Adrenal gland (tissue), 12 donors: ENCODE results near the gene SLIT3. TPM values are rescaled to one million over a fixed set of nuclear protein-coding genes. Genes with fewer than 3 reads are reported as not detected.

Source experiments
- DNase-seq, 7 donors: peaks; one replicate each; pipeline ENCODE4 v3.0.0-alpha.2; 2019 to 2020
- H3K27ac ChIP-seq, 5 donors: fragments of 200-600 bp; sonication (generic) in 4 of 5; 1 replicate in 3 of 5; 2 replicates in 2 of 5; pipeline versions ENCODE4 v1.5.1 to v1.8.0; 2016 to 2020; ENCODE audit warnings: mild to moderate bottlenecking in 1 of 5
- H3K27me3 ChIP-seq: fragments of 200-600 bp; 2 replicates; pipeline ENCODE4 v1.8.0; 2021
- H3K36me3 ChIP-seq, 2 donors: fragments of 200-600 bp; replicated peaks in 1 of 2; 1 replicate in 1 of 2; 2 replicates in 1 of 2; pipeline versions ENCODE4 v1.5.1 to v1.8.0; 2018 to 2022
- H3K4me1 ChIP-seq, 2 donors: fragments of 200-600 bp; replicated peaks in 1 of 2; 1 replicate in 1 of 2; 2 replicates in 1 of 2; pipeline versions ENCODE4 v1.5.1 to v1.8.0; 2018 to 2021
- H3K4me3 ChIP-seq, 4 donors: fragments of 200-600 bp; sonication (generic) in 3 of 4; one replicate each; pipeline ENCODE4 v1.5.1; 2016 to 2018
- H3K9me3 ChIP-seq, 3 donors: fragments of 200-600 bp; sonication (generic) in 1 of 3; replicated peaks in 1 of 3; 1 replicate in 2 of 3; 2 replicates in 1 of 3; pipeline versions ENCODE4 v1.5.1 to v1.8.0; 2016 to 2021
- POLR2A ChIP-seq, 2 donors: fragments of 450-650 bp; IDR thresholded peaks; one replicate each; pipeline ENCODE4 v1.6.1; 2017; ENCODE audit warnings: antibody characterized with exemption in 2 of 2, mild to moderate bottlenecking in 2 of 2, moderate library complexity in 1 of 2
- WGBS, 4 donors: extraction: QIAGEN DNeasy Blood & Tissue Kit in 2 of 4; methylation state at CpG; one replicate each; pipeline versions ENCODE4 v1.1.5 to v1.1.7; 2013 to 2017; 5-methylcytosine and 5-hydroxymethylcytosine counted together
- intact Hi-C, 2 donors: fragments of 100-400 bp; cut with DNase I; formaldehyde crosslinking; loops; one replicate each; pipeline versions ENCODE4 v1.14.1 to v1.15.0; 2022 to 2023
- polyA plus RNA-seq, 3 donors: library from polyadenylated mRNA; stranded (reverse); fragments of 200-250 nt in 2 of 3; fragments of 350-450 nt in 1 of 3; fragmentation: Illumina TruSeq in 1 of 3; extraction: RNeasy Lipid Tissue Mini Kit (QIAGEN cat#74804) in 1 of 3; gene quantifications; one replicate each; pipeline ENCODE4 v1.2.3, GENCODE V29; 2013 to 2014
- total RNA-seq, 9 donors: library from RNA; depleted of rRNA in 4 of 9; stranded (reverse); fragments of >200 nt in 4 of 9; fragments of 120-200 nt in 1 of 9; fragmentation: NEBNext Ultra II Directional in 1 of 9; extraction: Animal tissue kit (Norgen Biotek cat#: 25700) in 1 of 9; gene quantifications; one replicate each; pipeline versions ENCODE4 v1.1.0 to v1.2.4, GENCODE V29; 2013 to 2023
- TF ChIP-seq, protein P1 (sequence below), 6 experiments: fragments of 450-650 bp in 4 of 6; fragments of 200-600 bp in 2 of 6; sonication (generic) in 1 of 6; IDR thresholded peaks; 1 replicate in 5 of 6; 2 replicates in 1 of 6; pipeline versions ENCODE4 v1.5.1 to v1.8.0; 2016 to 2021; ENCODE audit warnings: antibody characterized with exemption in 6 of 6, mild to moderate bottlenecking in 2 of 6, moderate library complexity in 1 of 6
- donor health status: healthy with polysubstance abuse.
- donor health status: Bipolar disorder and iron deficiency.
- donor health status: DM: yes; HTN: yes; CAD: no.
- donor health status: DM: no; HTN: no; CAD: no.
- donor health status: DM: no; HTN: no; CAD: no.
- donor health status: DM: yes; HTN: yes; CAD: no.

Gene SLIT3
- total and polyA plus RNA-seq, 12 donors: 10.0 to 94.1 (median 32.8) TPM

DNA sequence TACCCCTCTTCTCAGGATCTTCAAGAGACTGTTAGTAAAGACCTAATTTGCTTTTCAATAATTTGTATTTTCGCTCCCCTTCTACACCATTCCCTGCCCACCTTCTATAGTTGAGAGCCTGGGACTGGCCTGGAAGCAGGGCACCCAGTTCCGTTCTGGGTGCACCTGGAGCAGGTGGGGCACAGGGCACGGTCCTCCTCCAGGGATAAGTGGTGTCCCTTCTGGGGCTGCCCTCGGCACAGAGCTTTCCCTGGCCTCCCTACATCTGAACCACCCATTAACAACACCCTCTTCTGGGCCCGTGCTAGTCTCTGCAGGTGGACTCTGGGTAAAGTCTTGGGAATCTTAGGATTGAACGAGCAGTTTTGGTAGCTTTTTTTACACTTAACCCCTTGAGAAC lies 628.9 kb downstream of the SLIT3 start:
- H3K27ac ChIP-seq: no peak overlapping the region
- no peaks in the 10 kb centered on the region for H3K27me3 ChIP-seq
- H3K4me3 ChIP-seq: no peak overlapping the region
- intact Hi-C loops: no loop called here
- H3K36me3 ChIP-seq: peaks cover 0 to 20% of the 10 kb centered on the region in 2 donors
- no peaks in the 10 kb centered on the region for H3K4me1 ChIP-seq
- WGBS, 4 donors: 78 to 85% (median 82%) methylated on average over 6 of the region's 6 CpGs
- TF ChIP-seq POLR2A (IDR thresholded peaks at IDR 0.05): no peak
- TF ChIP-seq, protein P1, sequence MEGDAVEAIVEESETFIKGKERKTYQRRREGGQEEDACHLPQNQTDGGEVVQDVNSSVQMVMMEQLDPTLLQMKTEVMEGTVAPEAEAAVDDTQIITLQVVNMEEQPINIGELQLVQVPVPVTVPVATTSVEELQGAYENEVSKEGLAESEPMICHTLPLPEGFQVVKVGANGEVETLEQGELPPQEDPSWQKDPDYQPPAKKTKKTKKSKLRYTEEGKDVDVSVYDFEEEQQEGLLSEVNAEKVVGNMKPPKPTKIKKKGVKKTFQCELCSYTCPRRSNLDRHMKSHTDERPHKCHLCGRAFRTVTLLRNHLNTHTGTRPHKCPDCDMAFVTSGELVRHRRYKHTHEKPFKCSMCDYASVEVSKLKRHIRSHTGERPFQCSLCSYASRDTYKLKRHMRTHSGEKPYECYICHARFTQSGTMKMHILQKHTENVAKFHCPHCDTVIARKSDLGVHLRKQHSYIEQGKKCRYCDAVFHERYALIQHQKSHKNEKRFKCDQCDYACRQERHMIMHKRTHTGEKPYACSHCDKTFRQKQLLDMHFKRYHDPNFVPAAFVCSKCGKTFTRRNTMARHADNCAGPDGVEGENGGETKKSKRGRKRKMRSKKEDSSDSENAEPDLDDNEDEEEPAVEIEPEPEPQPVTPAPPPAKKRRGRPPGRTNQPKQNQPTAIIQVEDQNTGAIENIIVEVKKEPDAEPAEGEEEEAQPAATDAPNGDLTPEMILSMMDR (IDR thresholded peaks at IDR 0.05): no peak
- DNase-seq: no peak
- H3K9me3 ChIP-seq: no peaks in the 10 kb centered on the region

DNA sequence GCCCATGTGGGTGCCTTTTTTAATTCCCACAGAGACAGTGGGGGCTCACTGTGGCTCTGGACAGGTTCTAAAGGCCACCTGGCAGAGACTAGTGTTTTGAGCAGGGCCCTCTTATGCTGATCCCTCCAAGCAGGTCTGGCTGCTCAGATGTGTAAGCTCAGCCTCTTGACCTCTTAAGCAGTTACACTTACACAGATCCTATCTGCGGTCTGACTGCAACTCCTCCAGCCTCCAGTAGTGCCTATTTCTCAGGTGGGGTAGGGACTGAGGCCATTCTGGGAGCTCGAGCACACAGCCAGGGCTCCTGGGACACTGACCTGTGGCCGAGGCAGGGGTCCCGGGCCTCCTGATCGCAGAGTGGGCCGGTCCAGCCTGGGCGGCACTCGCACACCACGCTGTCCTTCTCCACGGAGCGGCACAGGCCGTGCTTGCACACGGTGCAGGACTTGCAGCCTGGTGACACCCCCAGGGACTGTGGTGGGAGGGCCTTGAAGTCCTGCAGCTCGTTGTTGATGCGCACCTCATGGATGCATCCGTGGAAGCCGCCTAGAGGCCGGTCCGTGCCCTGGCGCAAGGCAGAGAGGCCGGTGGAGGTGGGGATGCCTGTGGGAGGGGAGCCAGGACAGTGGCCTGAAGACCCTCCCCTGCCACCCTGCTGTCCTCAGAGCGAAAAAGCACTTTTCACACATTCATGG lies 629.9 kb downstream of the SLIT3 start:
- no peaks in the 10 kb centered on the region for H3K9me3 ChIP-seq
- peaks cover 0 to 20% of the 10 kb centered on the region in 2 donors for H3K36me3 ChIP-seq
- WGBS, 4 donors: 63 to 90% (median 80%) methylated on average over 11 to 22 of the region's 22 CpGs
- no peak overlapping the region for H3K4me3 ChIP-seq
- H3K4me1 ChIP-seq: no peaks in the 10 kb centered on the region
- intact Hi-C loops: no loop called here
- no peak overlapping the region for H3K27ac ChIP-seq
- TF ChIP-seq POLR2A (IDR thresholded peaks at IDR 0.05): no peak
- TF ChIP-seq, protein P1 (IDR thresholded peaks at IDR 0.05): no peak
- no peak for DNase-seq
- H3K27me3 ChIP-seq: no peaks in the 10 kb centered on the region

DNA sequence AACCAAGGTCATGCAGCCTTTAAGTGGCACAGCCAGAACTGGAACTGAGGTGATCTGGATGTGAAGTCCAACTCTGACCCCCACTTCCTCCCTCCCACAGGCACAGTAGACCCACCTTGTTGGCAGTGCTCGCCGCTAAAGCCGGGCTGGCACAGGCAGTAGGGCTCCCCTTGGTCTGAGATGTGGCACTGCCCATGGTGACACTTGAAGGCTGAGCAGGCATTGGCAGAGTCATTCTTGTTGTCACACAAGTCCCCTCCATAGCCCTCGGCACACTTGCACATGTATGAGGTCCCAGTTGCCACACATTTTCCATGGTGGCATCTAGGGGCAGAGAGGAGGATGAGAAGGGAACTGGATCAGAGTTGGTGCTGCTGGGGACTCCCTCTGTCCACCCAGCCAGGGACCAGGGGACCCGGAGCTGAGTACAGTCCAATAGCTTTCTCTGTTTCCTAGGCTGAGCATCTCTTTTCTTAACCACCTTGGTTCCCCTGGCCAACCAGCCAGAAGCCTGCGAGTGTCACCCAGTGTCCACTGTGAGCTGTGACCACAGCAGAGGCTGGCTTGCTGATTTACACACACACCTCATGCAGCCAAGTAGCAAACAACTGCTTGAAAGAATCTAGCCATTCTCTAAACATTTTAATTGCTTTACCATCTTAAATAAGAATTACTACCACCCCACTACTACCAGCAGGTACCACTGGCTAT lies 631.1 kb downstream of the SLIT3 start:
- Histone ChIP-seq H3K4me1 (no peaks in the 10 kb centered on the region), H3K27me3 (no peaks in the 10 kb centered on the region), H3K9me3 (no peaks in the 10 kb centered on the region), H3K27ac (no peak overlapping the region), H3K36me3 (peaks cover 0 to 20% of the 10 kb centered on the region in 2 donors), H3K4me3 (no peak overlapping the region)
- intact Hi-C loops: no loop called here
- DNase-seq: no peak
- 88 to 95% (median 92%) methylated on average over 3 to 6 of the region's 6 CpGs for WGBS, 4 donors
- no peak for TF ChIP-seq POLR2A (IDR thresholded peaks at IDR 0.05)
- TF ChIP-seq, protein P1 (IDR thresholded peaks at IDR 0.05): no peak

DNA sequence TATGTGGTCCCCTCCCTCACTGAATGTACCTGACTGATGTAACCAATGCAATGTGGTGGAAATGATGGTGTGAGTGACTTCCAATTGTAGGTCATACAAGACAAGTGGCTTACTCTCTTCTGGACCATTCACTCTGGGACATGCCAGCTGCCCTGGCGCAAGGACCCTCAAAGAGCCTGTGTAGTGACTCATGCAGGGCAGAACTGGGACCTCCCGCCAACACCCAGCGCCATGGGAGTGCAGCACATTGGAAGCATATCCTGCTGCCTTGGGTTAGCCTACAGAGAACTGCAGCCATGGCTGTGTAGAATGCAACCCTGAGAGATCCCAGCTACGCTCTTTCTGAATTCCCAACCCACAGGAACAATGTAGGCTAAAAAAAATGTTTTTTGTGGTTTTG lies 631.8 kb downstream of the SLIT3 start:
- Histone ChIP-seq H3K27me3 (no peaks in the 10 kb centered on the region), H3K27ac (no peak overlapping the region), H3K4me1 (no peaks in the 10 kb centered on the region), H3K36me3 (peaks cover 0 to 20% of the 10 kb centered on the region in 2 donors), H3K9me3 (no peaks in the 10 kb centered on the region), H3K4me3 (no peak overlapping the region)
- 80 to 93% (median 89%) methylated on average over 2 to 4 of the region's 4 CpGs for WGBS, 4 donors
- no peak for DNase-seq
- intact Hi-C loops: no loop called here
- TF ChIP-seq POLR2A (IDR thresholded peaks at IDR 0.05): no peak
- TF ChIP-seq, protein P1 (IDR thresholded peaks at IDR 0.05): no peak
